Neural cell (in vitro differentiated cells): ENCODE measurements around the gene PPP2R2D. TPM values are rescaled to one million over a fixed set of nuclear protein-coding genes. Genes with fewer than 3 reads are reported as not detected.

Experiments
- H2AFZ ChIP-seq: fragments of 200-600, 300-800 bp; sonication (generic), shearing (Covaris generic); 2 replicates; pipeline ENCODE4 v1.6.0; 2014; ENCODE audit warnings: low read depth, mild to moderate bottlenecking, antibody characterized with exemption, low read length, moderate library complexity
- H3F3A ChIP-seq: fragments of 200-600 bp; shearing (Covaris generic); 2 replicates; pipeline ENCODE4 v1.6.1; 2016; ENCODE audit warnings: mild to moderate bottlenecking, moderate library complexity, mixed read lengths, antibody characterized with exemption, low read length; ENCODE audit not compliant: insufficient read depth, poor library complexity, severe bottlenecking
- H3K27ac ChIP-seq: fragments of 200-600, 300-800 bp; sonication (generic), shearing (Covaris generic); 2 replicates; pipeline ENCODE4 v1.5.1; 2014; ENCODE audit warnings: mild to moderate bottlenecking, low read length, moderate library complexity
- H3K27me3 ChIP-seq: fragments of 300-800, 200-600 bp; sonication (generic), shearing (Covaris generic); 2 replicates; pipeline ENCODE4 v1.6.0; 2014; ENCODE audit warnings: mild to moderate bottlenecking, low read depth, low read length, moderate library complexity; ENCODE audit not compliant: insufficient read depth
- H3K36me3 ChIP-seq: fragments of 300-800, 200-600 bp; sonication (generic), shearing (Covaris generic); 2 replicates; pipeline ENCODE4 v1.5.1; 2014; ENCODE audit warnings: mild to moderate bottlenecking, antibody characterized with exemption, low read length, moderate library complexity; ENCODE audit not compliant: insufficient read depth
- H3K4me2 ChIP-seq: fragments of 300-800, 200-600 bp; sonication (generic), shearing (Covaris generic); 2 replicates; pipeline ENCODE4 v1.6.0; 2014; ENCODE audit warnings: mild to moderate bottlenecking, low read length
- H3K4me3 ChIP-seq: fragments of 300-800, 200-600 bp; sonication (generic), shearing (Covaris generic); 2 replicates; pipeline ENCODE4 v1.5.1; 2014; ENCODE audit warnings: mild to moderate bottlenecking, low read length, moderate library complexity
- H3K79me2 ChIP-seq: fragments of 200-600 bp; shearing (Covaris generic); replicated peaks from 2 replicates; pipeline ENCODE4 v1.6.0; 2014; ENCODE audit warnings: mild to moderate bottlenecking, low read length, moderate library complexity; ENCODE audit not compliant: insufficient read depth
- H3K9ac ChIP-seq: fragments of 300-800, 200-600 bp; sonication (generic), shearing (Covaris generic); 2 replicates; pipeline ENCODE4 v1.6.1; 2016; ENCODE audit warnings: mild to moderate bottlenecking, low read length, mixed read lengths
- H3K9me2 ChIP-seq: fragments of 200-600 bp; shearing (Covaris generic); 2 replicates; pipeline ENCODE4 v1.6.1; 2016; ENCODE audit warnings: mild to moderate bottlenecking, low read length, mixed read lengths; ENCODE audit not compliant: insufficient read depth
- H3K9me3 ChIP-seq: fragments of 200-600, 300-800 bp; sonication (generic), shearing (Covaris generic); 2 replicates; pipeline ENCODE4 v1.6.1; 2016; ENCODE audit warnings: mild to moderate bottlenecking, mixed run types, low read length, moderate library complexity, mixed read lengths
- H4K20me1 ChIP-seq: fragments of 200-600 bp; shearing (Covaris generic); 2 replicates; pipeline ENCODE4 v1.6.1; 2016; ENCODE audit warnings: mild to moderate bottlenecking, mixed run types; ENCODE audit not compliant: insufficient read depth
- CTCF ChIP-seq: fragments of 450-650 bp; IDR thresholded peaks from 2 replicates; pipeline ENCODE4 v1.5.1; 2014; ENCODE audit warnings: antibody characterized with exemption, mild to moderate bottlenecking, moderate library complexity; ENCODE audit not compliant: poor library complexity, severe bottlenecking
- EP300 ChIP-seq: fragments of 450-650 bp; conservative IDR thresholded peaks from 2 replicates; pipeline ENCODE4 v1.6.1; 2014; ENCODE audit warnings: antibody characterized with exemption, mild to moderate bottlenecking, moderate library complexity; ENCODE audit not compliant: poor library complexity, severe bottlenecking
- EZH2 ChIP-seq: fragments of 200-600, 300-800 bp; shearing (Covaris generic), sonication (generic); IDR thresholded peaks from 2 replicates; pipeline ENCODE4 v1.6.1; 2014; ENCODE audit warnings: antibody characterized with exemption, low read length, borderline replicate concordance, mild to moderate bottlenecking; ENCODE audit not compliant: insufficient read depth, poor library complexity, severe bottlenecking
- MXI1 ChIP-seq: fragments of 450-650 bp; conservative IDR thresholded peaks from 2 replicates; pipeline ENCODE4 v1.6.1; 2014; ENCODE audit warnings: antibody characterized with exemption, mild to moderate bottlenecking; ENCODE audit not compliant: poor library complexity, severe bottlenecking
- POLR2AphosphoS5 ChIP-seq: IDR thresholded peaks from 2 replicates; pipeline ENCODE4 v1.6.1; 2012
- RAD21 ChIP-seq: fragments of 450-650 bp; conservative IDR thresholded peaks from 2 replicates; pipeline ENCODE4 v1.6.1; 2014; ENCODE audit warnings: antibody characterized with exemption, mild to moderate bottlenecking, moderate library complexity
- REST ChIP-seq: IDR thresholded peaks from 2 replicates; pipeline ENCODE4 v1.6.1; 2012; ENCODE audit warnings: borderline replicate concordance
- SMC3 ChIP-seq: fragments of 450-650 bp; conservative IDR thresholded peaks from 2 replicates; pipeline ENCODE4 v1.6.1; 2014; ENCODE audit warnings: antibody characterized with exemption, mild to moderate bottlenecking, moderate library complexity; ENCODE audit not compliant: poor library complexity
- TAF1 ChIP-seq: IDR thresholded peaks from 2 replicates; pipeline ENCODE4 v1.6.1; 2012; ENCODE audit warnings: low read depth
- polyA plus RNA-seq: library from polyadenylated mRNA; depleted of rRNA; stranded (reverse); fragments of >200 nt; gene quantifications from 2 replicates; pipeline ENCODE4 v1.2.3, GENCODE V29; 2014

The PPP2R2D gene
- polyA plus RNA-seq, 1 donor from 2014 or later: 71.7 TPM

- Histone ChIP-seq H3K27me3 (no peaks in the 10 kb centered on the region), H3K4me3 (no peak overlapping the region), H3K4me2 (no peak overlapping the region), H3F3A (no peaks in the 10 kb centered on the region), H3K36me3 (no peaks in the 10 kb centered on the region), H2AFZ (no peak overlapping the region), H3K9ac (no peak overlapping the region), H3K79me2 (no peaks in the 10 kb centered on the region), H4K20me1 (no peaks in the 10 kb centered on the region), H3K9me3 (no peaks in the 10 kb centered on the region), H3K27ac (no peak overlapping the region), H3K9me2 (no peaks in the 10 kb centered on the region)
- no peak for TF ChIP-seq REST
- no peak for TF ChIP-seq CTCF
- no peak for TF ChIP-seq EZH2
- TF ChIP-seq RAD21: no peak
- no peak for TF ChIP-seq TAF1
- no peak for TF ChIP-seq SMC3
- TF ChIP-seq POLR2AphosphoS5: no peak
- TF ChIP-seq EP300: no peak
- no peak for TF ChIP-seq MXI1
Observed at GRCh38 chr10:131860311-131860710, 40.5 kb upstream of the PPP2R2D start.

- Histone ChIP-seq H3K27me3 (no peaks in the 10 kb centered on the region), H3K36me3 (no peaks in the 10 kb centered on the region), H3K9me2 (no peaks in the 10 kb centered on the region), H3K4me2 (no peak overlapping the region), H3K27ac (no peak overlapping the region), H3K4me3 (no peak overlapping the region), H3K9ac (no peak overlapping the region), H3K9me3 (no peaks in the 10 kb centered on the region), H3K79me2 (no peaks in the 10 kb centered on the region), H4K20me1 (no peaks in the 10 kb centered on the region), H2AFZ (no peak overlapping the region), H3F3A (no peaks in the 10 kb centered on the region)
- no peak for TF ChIP-seq REST
- no peak for TF ChIP-seq POLR2AphosphoS5
Observed at GRCh38 chr10:131860806-131861440, 39.9 kb upstream of the PPP2R2D start.
